Large intestine (tissue), 3 donors: Measurements from ENCODE around the gene TNPO2. TPM values are rescaled to one million over a fixed set of nuclear protein-coding genes. Genes with fewer than 3 reads are reported as not detected.
"Not testable (repeated sequence)": the region's sequence is repeated elsewhere in the genome, so short reads cannot be mapped to it uniquely, and the experiment has no call there.

Experiments used
- DNase-seq, 2 donors: peaks; one replicate each; pipeline versions ENCODE4 v3.0.0 to v3.0.0-alpha.2; 2013
- H3K27ac ChIP-seq: one replicate; pipeline ENCODE4 v1.5.1; 2013; ENCODE audit warnings: low read length
- H3K27me3 ChIP-seq: 2 replicates; pipeline ENCODE4 v1.6.1; 2013; ENCODE audit warnings: low read length; ENCODE audit not compliant: control insufficient read depth, insufficient read depth
- H3K36me3 ChIP-seq: 2 replicates; pipeline ENCODE4 v1.6.1; 2013; ENCODE audit warnings: low read length; ENCODE audit not compliant: control insufficient read depth, insufficient read depth
- H3K4me1 ChIP-seq: one replicate; pipeline ENCODE4 v1.6.1; 2013; ENCODE audit warnings: low read length; ENCODE audit not compliant: control insufficient read depth, insufficient read depth
- H3K4me3 ChIP-seq: one replicate; pipeline ENCODE4 v1.5.1; 2013; ENCODE audit warnings: low read length
- H3K9me3 ChIP-seq: one replicate; pipeline ENCODE4 v1.6.1; 2013; ENCODE audit warnings: mild to moderate bottlenecking, low read depth, low read length, moderate library complexity; ENCODE audit not compliant: control insufficient read depth
- WGBS: methylation state at CpG from one replicate; pipeline ENCODE4 v1.1.5; 2013; ENCODE audit warnings: low lambda C conversion rate; ENCODE audit not compliant: insufficient coverage; 5-methylcytosine and 5-hydroxymethylcytosine counted together
- polyA plus RNA-seq: library from polyadenylated mRNA; unstranded; fragments of 120-200 nt; gene quantifications from one replicate; pipeline ENCODE4 v1.2.1, GENCODE V29; 2013

Gene TNPO2
- polyA plus RNA-seq, 1 donor = 49.2 TPM

DNA sequence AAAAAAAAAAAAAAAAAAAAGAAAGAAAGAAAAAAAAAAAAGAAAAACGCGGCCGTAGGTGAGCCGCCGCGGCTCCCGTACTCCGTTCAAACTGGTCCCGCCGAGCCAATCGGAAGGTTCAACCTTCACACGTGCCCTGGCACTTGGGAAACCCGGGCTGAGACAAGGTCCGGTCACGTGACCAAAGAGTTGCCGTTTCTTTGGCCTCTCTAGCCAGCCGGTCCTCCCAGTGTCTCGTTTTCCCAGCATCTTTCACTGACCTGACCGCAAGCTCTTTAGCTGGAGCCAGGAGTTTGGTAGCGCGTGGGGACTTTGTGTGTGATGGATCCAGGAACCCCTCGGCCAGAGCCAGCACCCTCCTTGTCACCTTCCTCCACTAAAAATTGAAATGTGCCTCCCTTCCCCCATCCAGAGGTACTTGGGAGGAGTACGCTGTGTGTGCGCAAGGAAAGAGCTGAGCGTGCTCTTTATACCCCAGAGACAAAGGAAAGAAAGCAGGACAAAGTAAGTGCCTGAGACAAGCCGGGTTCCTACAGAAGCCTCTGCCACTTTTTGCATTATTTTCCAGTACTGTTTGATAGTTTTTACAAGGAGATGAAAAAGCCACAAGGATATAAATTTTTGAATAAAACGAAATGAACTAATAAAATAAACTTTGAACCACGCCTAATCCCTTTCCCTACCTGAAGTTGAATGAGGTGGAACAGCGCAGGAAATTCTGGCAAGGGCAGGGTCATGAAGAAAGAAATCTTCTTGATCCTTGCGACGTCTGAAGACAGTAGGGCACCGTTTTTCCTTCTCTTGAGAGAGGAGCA is 959 bp downstream of the TNPO2 start:
- H3K27me3 ChIP-seq = no peaks in the 10 kb centered on the region
- H3K27ac ChIP-seq = peak overlapping the region; percentile 82
- H3K4me1 ChIP-seq = peaks cover 9% of the 10 kb centered on the region
- H3K9me3 ChIP-seq = no peaks in the 10 kb centered on the region
- peaks cover 18% of the 10 kb centered on the region for H3K36me3 ChIP-seq
- DNase-seq = peak; percentile 98
- peak overlapping the region; percentile 83 for H3K4me3 ChIP-seq
- 0% methylated on average over 3 of the region's 32 CpGs for WGBS

DNA sequence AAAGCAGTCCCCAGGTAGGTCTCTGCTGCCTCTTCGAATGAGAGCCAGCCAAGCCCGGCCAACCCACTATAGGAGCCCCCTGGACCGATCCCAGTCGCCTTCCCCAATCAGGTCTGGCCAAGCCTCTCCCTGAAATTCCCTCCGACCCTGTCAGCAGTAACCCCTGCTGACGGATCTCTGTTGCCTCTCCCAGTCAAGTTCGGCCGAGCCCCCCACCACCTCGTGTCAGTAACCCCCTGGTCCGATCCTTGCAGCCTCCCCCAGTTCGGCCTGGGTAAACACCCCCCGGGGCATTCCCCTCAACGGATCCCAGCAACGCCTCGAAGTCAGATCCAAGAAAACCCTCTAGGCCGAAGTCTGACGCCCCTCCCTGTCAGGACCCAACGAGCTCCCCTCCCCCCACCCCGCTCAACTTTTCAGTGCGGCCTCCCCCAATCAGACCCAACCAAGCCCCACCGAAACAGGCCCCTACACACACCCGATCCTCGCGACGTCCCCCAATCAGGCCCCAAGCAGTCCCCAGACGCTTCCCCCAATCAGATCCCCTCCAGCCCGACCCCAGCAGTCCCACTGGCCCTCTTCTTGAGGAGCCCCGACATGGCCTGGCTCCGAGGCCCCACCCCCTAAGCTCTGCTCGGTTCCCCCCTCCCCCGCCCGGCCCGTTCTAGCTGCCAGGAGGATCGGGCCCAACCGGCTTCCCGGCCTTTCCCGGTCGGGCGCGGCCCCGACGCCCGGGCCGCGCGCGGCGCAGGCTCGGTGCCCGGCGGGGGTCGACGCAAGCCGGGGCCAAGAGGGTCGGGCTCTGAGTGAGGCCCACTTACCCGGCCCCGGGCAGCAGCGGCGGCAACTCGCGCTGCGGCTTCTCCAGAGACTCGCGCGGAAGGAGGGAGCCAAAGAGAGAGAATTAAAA is 1.8 kb downstream of the TNPO2 start:
- Histone ChIP-seq H3K9me3 (no peaks in the 10 kb centered on the region), H3K27ac (peak overlapping the region; percentile 82), H3K36me3 (peaks cover 20% of the 10 kb centered on the region), H3K4me1 (peaks cover 9% of the 10 kb centered on the region), H3K27me3 (no peaks in the 10 kb centered on the region), H3K4me3 (peak overlapping the region; percentile 83)
- peak; percentile 50 to 80 for DNase-seq
- WGBS = no CpG with 5 or more reads among the region's 65 CpGs

DNA sequence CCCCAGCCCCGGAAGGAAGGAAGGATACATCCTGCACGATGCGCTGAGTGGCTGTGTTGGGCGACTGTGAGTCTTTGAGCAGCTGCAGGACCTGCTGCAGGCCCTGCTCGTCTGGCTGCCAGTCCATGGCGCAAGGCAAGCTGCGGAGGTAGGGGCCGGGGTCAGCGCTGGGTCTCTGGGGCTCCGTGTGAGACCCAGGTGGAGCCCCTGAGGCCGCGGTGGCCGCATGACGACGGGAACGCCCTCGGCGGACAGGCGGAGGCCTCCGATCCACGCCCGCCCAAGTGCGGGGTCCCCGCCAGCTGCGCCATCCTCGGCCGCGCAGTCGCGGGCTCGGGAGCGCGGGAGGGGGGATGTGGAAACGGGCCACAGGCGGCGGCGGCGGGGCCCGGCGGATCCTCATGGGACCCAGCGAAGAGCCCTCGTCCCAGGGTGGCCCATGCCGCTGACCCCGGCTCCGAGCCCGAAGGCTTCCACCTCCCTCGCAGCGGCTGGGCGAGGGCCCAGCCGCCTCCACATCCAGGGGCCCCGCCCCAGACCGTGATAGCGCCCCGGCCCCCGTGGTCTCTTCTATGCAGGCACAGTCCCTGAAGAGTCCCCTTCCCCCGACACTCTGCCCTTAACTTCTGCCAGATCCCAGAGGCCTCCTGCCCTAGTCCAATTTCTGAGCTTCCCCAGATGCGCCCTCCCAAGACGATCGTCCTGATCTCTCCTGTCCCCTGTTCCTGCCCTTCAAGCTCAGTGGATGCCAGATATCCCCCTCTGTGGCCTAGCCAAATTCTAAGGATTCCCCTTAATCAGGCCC is 2.7 kb downstream of the TNPO2 start:
- Histone ChIP-seq H3K4me3 (peak overlapping the region; percentile 83), H3K9me3 (no peaks in the 10 kb centered on the region), H3K27ac (peak overlapping the region; percentile 82), H3K4me1 (peaks cover 9% of the 10 kb centered on the region), H3K36me3 (peaks cover 26% of the 10 kb centered on the region), H3K27me3 (no peaks in the 10 kb centered on the region)
- no CpG with 5 or more reads among the region's 59 CpGs for WGBS
- DNase-seq = peak in 1 of 2 donors; percentile 51

DNA sequence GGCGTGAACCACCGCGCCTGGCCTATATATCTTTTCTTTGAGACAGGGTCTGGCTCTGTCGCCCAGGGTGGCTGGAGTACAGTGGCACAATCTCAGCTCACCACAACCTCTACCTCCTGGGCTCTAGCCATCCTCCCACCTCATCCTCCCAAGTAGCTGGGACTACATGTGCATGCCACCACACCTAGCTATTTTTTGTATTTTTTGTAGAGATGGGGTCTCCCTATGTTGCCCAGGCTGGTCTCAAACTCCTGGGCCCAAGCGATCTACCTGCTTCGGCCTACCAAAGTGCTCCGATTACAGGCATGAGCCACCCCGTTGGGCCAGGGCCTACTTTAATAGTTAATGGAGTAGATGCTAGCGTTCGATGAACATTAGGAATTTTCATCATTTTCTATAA is 3.4 kb downstream of the TNPO2 start:
- Histone ChIP-seq H3K36me3 (peaks cover 33% of the 10 kb centered on the region), H3K27ac (peak overlapping the region; percentile 82), H3K4me1 (peaks cover 9% of the 10 kb centered on the region), H3K27me3 (no peaks in the 10 kb centered on the region), H3K9me3 (no peaks in the 10 kb centered on the region), H3K4me3 (peak overlapping the region; percentile 83)
- DNase-seq = no peak
- no CpG with 5 or more reads among the region's 10 CpGs for WGBS

DNA sequence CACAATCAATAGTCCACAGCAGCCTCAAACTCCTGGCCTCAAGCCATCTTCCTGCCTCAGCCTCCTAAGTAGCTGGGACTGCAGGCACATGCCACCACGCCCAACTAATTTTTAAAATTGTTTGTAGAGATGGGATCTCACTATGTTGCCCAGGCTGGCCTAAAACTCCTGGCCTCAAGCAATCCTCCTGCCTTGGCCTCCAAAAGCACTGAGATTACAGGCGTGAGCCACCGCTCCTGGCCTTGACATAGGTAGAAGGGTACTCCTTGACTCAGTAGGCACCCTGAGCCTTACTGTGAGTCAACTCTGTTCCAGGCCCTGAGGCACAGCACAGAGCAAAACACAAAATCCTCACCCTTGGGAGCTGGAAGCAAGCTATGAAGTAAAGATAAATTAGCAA is 7.8 kb downstream of the TNPO2 start:
- no peak overlapping the region for H3K4me3 ChIP-seq
- H3K4me1 ChIP-seq = peaks cover 5% of the 10 kb centered on the region
- peaks cover 3% of the 10 kb centered on the region for H3K9me3 ChIP-seq
- H3K27ac ChIP-seq = no peak overlapping the region
- no CpG with 5 or more reads among the region's 3 CpGs for WGBS
- peaks cover 66% of the 10 kb centered on the region for H3K36me3 ChIP-seq
- DNase-seq = no peak
- H3K27me3 ChIP-seq = no peaks in the 10 kb centered on the region

GRCh38 chr19:12715102-12715501 is 8.6 kb downstream of the TNPO2 start:
- Histone ChIP-seq H3K4me1 (no peaks in the 10 kb centered on the region), H3K4me3 (no peak overlapping the region), H3K27me3 (no peaks in the 10 kb centered on the region), H3K9me3 (peaks cover 3% of the 10 kb centered on the region), H3K27ac (no peak overlapping the region), H3K36me3 (peaks cover 74% of the 10 kb centered on the region)
- no peak for DNase-seq
- WGBS = no CpG with 5 or more reads among the region's 15 CpGs

GRCh38 chr19:12713304-12713703 is 10.4 kb downstream of the TNPO2 start:
- not testable (repeated sequence) for H3K4me1 ChIP-seq, H3K9me3 ChIP-seq, H3K27ac ChIP-seq, H3K4me3 ChIP-seq, DNase-seq, H3K27me3 ChIP-seq
- H3K36me3 ChIP-seq = peaks cover 74% of the 10 kb centered on the region
- WGBS = 93% methylated on average over 2 of the region's 9 CpGs

DNA sequence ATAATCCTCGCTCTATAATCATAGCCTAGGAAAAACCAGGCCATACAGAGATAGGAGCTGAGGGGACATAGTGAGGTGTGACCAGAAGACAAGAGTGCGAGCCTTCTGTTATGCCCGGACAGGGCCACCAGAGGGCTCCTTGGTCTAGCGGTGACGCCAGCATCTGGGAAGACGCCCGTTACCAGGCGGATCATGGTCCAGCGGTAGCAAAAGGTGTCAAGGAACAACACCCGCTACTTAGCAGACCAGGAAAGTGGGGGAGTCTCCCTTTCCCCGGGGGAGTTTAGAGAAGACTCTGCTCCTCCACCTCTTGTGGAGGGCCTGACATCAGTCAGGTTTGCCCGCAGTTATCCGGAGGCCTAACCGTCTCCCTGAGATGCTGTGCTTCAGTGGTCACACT is 11.7 kb downstream of the TNPO2 start:
- H3K27ac ChIP-seq, H3K4me3 ChIP-seq, H3K4me1 ChIP-seq, DNase-seq, H3K9me3 ChIP-seq, H3K27me3 ChIP-seq: not testable (repeated sequence)
- H3K36me3 ChIP-seq = peaks cover 79% of the 10 kb centered on the region
- WGBS = no CpG with 5 or more reads among the region's 14 CpGs

GRCh38 chr19:12711187-12711586 is 12.5 kb downstream of the TNPO2 start:
- Histone ChIP-seq H3K9me3 (peaks cover 3% of the 10 kb centered on the region), H3K27ac (no peak overlapping the region), H3K4me1 (no peaks in the 10 kb centered on the region), H3K4me3 (no peak overlapping the region), H3K36me3 (peaks cover 81% of the 10 kb centered on the region), H3K27me3 (no peaks in the 10 kb centered on the region)
- DNase-seq = no peak
- WGBS = no CpG with 5 or more reads among the region's 17 CpGs

- Histone ChIP-seq H3K4me3 (no peak overlapping the region), H3K4me1 (no peaks in the 10 kb centered on the region), H3K27ac (no peak overlapping the region), H3K9me3 (no peaks in the 10 kb centered on the region), H3K36me3 (peaks cover 81% of the 10 kb centered on the region), H3K27me3 (no peaks in the 10 kb centered on the region)
- 100% methylated on average over 1 of the region's 8 CpGs for WGBS
- no peak for DNase-seq
Observed at GRCh38 chr19:12708641-12709040, 15.1 kb downstream of the TNPO2 start.
